Gastrocnemius medialis (tissue), 4 donors: Measurements from ENCODE around the gene ADCYAP1R1.

ENCODE experiments used
- CTCF ChIP-seq, 5 experiments: fragments of 450-650 bp in 3 of 5; fragments of 200-600 bp in 2 of 5; sonication (generic) in 2 of 5; IDR thresholded peaks in 4 of 5; conservative IDR thresholded peaks in 1 of 5; 1 replicate in 4 of 5; 2 replicates in 1 of 5; pipeline ENCODE4 v1.5.1; 2016 to 2019; ENCODE audit warnings: antibody characterized with exemption in 5 of 5, mild to moderate bottlenecking in 3 of 5, moderate library complexity in 3 of 5
- POLR2A ChIP-seq, 2 donors: fragments of 450-650 bp; IDR thresholded peaks; one replicate each; pipeline ENCODE4 v1.6.1; 2017; ENCODE audit warnings: antibody characterized with exemption in 2 of 2, mild to moderate bottlenecking in 2 of 2, moderate library complexity in 2 of 2

- TF ChIP-seq CTCF (IDR thresholded peaks at IDR 0.05 in 4 of 5, conservative IDR thresholded peaks at IDR 0.05 in 1 of 5) (no peak), POLR2A (IDR thresholded peaks at IDR 0.05) (no peak)
Observed at GRCh38 chr7:31102973-31103850, 51.1 kb downstream of the ADCYAP1R1 start.
